Measurements from ENCODE around the gene SSC5D. TPM values are rescaled to one million over a fixed set of nuclear protein-coding genes. Genes with fewer than 3 reads are reported as not detected.

Gene SSC5D
- total and polyA plus RNA-seq, 9 of the 15 experiments (the other 6 are each of a cell fraction or from before 2014, with no cell fraction given), result 0.04 to 0.71 (median 0.14) TPM; not detected in 2

DNA sequence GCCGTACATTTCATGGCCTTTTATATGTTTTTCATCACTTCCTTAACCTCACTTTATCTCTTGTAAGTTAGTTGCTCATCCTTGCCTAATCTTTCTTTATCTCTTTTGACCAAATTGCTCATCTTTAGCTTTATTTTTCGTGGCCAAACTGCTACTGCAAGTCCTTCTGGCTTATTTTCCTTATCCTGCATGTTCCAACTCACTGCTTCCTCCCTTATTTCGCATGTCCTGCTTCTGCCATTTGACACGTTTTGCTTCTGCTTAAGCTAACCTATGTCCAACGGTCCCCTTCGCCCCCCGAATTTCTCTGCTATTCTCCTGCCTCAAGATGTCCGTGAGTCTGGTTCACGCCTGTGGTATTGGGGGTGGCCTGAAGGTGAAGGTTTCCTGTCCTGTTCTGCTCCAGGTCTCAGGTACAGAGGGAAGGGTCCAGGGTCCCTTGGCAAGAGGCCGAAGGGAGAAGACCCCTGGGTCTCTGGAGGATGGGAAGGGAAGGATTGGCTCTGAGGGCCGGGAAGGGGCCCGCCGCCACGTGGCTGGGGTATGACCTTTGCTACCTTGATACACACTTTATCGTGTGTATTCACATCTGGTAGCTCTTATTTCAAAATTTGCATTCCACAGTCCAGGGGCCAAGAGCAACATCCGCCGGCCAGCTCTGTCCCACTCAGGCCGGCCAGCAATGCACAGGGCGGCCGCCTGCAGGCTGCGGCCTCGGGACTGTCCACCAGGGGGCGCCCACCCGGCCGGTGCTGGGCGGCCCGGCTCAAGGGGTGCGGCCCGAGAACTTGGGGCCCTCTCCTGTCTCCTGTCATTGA is 20.8 kb upstream of the SSC5D start (continued):
- TF ChIP-seq ZNF584 (CRISPR knock-in tag; IDR thresholded peaks at IDR 0.05; ENCODE audit: low read depth) (0 out of 2 replicates have a peak, but pooled peaks have one; percentile 21), GTF2A2 (tag; IDR thresholded peaks at IDR 0.05) (no peak), HMGN3 (IDR thresholded peaks at IDR 0.05; ENCODE audit: borderline replicate concordance, extremely low read depth, insufficient read length, low read depth, low read length) (peak; percentile 66), KLF1 (tag; IDR thresholded peaks at IDR 0.05) (0 out of 2 replicates have a peak, but pooled peaks have one; percentile 14), ZNF175 (CRISPR knock-in tag; IDR thresholded peaks at IDR 0.05; ENCODE audit: low read depth) (peak; percentile 99), BCOR (IDR thresholded peaks at IDR 0.05) (peak; percentile 3; the same call in 1 of the 2 replicates), FOXK1 (CRISPR knock-in tag; IDR thresholded peaks at IDR 0.05; ENCODE audit: borderline replicate concordance) (peak; percentile 59; the same call in 1 of the 2 replicates)
- TF ChIP-seq, protein P1, sequence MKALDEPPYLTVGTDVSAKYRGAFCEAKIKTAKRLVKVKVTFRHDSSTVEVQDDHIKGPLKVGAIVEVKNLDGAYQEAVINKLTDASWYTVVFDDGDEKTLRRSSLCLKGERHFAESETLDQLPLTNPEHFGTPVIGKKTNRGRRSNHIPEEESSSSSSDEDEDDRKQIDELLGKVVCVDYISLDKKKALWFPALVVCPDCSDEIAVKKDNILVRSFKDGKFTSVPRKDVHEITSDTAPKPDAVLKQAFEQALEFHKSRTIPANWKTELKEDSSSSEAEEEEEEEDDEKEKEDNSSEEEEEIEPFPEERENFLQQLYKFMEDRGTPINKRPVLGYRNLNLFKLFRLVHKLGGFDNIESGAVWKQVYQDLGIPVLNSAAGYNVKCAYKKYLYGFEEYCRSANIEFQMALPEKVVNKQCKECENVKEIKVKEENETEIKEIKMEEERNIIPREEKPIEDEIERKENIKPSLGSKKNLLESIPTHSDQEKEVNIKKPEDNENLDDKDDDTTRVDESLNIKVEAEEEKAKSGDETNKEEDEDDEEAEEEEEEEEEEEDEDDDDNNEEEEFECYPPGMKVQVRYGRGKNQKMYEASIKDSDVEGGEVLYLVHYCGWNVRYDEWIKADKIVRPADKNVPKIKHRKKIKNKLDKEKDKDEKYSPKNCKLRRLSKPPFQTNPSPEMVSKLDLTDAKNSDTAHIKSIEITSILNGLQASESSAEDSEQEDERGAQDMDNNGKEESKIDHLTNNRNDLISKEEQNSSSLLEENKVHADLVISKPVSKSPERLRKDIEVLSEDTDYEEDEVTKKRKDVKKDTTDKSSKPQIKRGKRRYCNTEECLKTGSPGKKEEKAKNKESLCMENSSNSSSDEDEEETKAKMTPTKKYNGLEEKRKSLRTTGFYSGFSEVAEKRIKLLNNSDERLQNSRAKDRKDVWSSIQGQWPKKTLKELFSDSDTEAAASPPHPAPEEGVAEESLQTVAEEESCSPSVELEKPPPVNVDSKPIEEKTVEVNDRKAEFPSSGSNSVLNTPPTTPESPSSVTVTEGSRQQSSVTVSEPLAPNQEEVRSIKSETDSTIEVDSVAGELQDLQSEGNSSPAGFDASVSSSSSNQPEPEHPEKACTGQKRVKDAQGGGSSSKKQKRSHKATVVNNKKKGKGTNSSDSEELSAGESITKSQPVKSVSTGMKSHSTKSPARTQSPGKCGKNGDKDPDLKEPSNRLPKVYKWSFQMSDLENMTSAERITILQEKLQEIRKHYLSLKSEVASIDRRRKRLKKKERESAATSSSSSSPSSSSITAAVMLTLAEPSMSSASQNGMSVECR (CRISPR knock-in tag; IDR thresholded peaks at IDR 0.05), result no peak; the same call in 1 of the 2 replicates
- TF ChIP-seq, protein P2, sequence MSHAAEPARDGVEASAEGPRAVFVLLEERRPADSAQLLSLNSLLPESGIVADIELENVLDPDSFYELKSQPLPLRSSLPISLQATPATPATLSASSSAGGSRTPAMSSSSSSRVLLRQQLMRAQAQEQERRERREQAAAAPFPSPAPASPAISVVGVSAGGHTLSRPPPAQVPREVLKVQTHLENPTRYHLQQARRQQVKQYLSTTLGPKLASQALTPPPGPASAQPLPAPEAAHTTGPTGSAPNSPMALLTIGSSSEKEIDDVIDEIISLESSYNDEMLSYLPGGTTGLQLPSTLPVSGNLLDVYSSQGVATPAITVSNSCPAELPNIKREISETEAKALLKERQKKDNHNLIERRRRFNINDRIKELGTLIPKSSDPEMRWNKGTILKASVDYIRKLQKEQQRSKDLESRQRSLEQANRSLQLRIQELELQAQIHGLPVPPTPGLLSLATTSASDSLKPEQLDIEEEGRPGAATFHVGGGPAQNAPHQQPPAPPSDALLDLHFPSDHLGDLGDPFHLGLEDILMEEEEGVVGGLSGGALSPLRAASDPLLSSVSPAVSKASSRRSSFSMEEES (CRISPR knock-in tag; IDR thresholded peaks at IDR 0.05), result no peak
